ENCODE measurements around the gene GRK1.
"Not testable (repeated sequence)": the region's sequence is repeated elsewhere in the genome, so short reads cannot be mapped to it uniquely, and the experiment has no call there.

GRK1 gene

GRCh38 chr13:113745500-113746142 lies 78.6 kb downstream of the GRK1 start:
- not testable (repeated sequence) for DNase-seq

- no peak for DNase-seq
Measured at GRCh38 chr13:113746143-113746525, 79.1 kb downstream of the GRK1 start.

- no peak for DNase-seq
Measured at GRCh38 chr13:113746671-113747070, 79.7 kb downstream of the GRK1 start.

GRCh38 chr13:113747291-113747833 lies 80.3 kb downstream of the GRK1 start:
- DNase-seq, result no peak

- DNase-seq, result no peak
Measured at GRCh38 chr13:113748101-113748861, 81.3 kb downstream of the GRK1 start.

- DNase-seq, result no peak
Measured at GRCh38 chr13:113748862-113749451, 81.9 kb downstream of the GRK1 start.

GRCh38 chr13:113749507-113749906 lies 82.5 kb downstream of the GRK1 start:
- no peak for DNase-seq

GRCh38 chr13:113749967-113750366 lies 82.9 kb downstream of the GRK1 start:
- DNase-seq, result no peak

GRCh38 chr13:113750554-113751399 lies 83.8 kb downstream of the GRK1 start:
- DNase-seq, result no peak

- DNase-seq, result no peak
Measured at GRCh38 chr13:113751491-113751890, 84.5 kb downstream of the GRK1 start.

GRCh38 chr13:113752211-113752986 lies 85.4 kb downstream of the GRK1 start:
- DNase-seq, result not testable (repeated sequence)

- DNase-seq, result no peak
Measured at GRCh38 chr13:113753171-113753570, 86.2 kb downstream of the GRK1 start.

- no peak for DNase-seq
Measured at GRCh38 chr13:113754242-113754641, 87.2 kb downstream of the GRK1 start.

GRCh38 chr13:113754691-113755090 lies 87.7 kb downstream of the GRK1 start:
- DNase-seq, result no peak

- DNase-seq, result no peak
Measured at GRCh38 chr13:113756441-113757097, 89.5 kb downstream of the GRK1 start.

GRCh38 chr13:113758651-113759524 lies 91.9 kb downstream of the GRK1 start, which contains the start of gene TMEM255B:
Gene TMEM255B (plus strand): TSS chr13:113759226. CDS start chr13:113759270, 44 bp downstream.
- peak; percentile 63 to 73 for DNase-seq

GRCh38 chr13:113759525-113760137 lies 92.6 kb downstream of the GRK1 start:
- no peak for DNase-seq

GRCh38 chr13:113761136-113761535 lies 94.1 kb downstream of the GRK1 start:
- no peak for DNase-seq

GRCh38 chr13:113762075-113762474 lies 95.1 kb downstream of the GRK1 start:
- DNase-seq, result no peak

GRCh38 chr13:113762538-113762937 lies 95.5 kb downstream of the GRK1 start:
- no peak for DNase-seq

Measured in CD4-positive, alpha-beta T cell treated with Interferon alpha-2 for 1 hour (primary cell).